Right lobe of liver (tissue), 4 donors: ENCODE results near the gene PTPRN2.

Experiments
- CTCF ChIP-seq, 4 donors: fragments of 200-600 bp in 3 of 4; fragments of 450-650 bp in 1 of 4; IDR thresholded peaks; one replicate each; pipeline versions ENCODE4 v1.5.1 to v1.8.0; 2016 to 2022; ENCODE audit warnings: antibody characterized with exemption in 4 of 4, mild to moderate bottlenecking in 2 of 4
- POLR2A ChIP-seq: fragments of 450-650 bp; IDR thresholded peaks from one replicate; pipeline ENCODE4 v1.6.1; 2017; ENCODE audit warnings: antibody characterized with exemption, mild to moderate bottlenecking
- donor health status: DM: no; HTN: no; CAD: no.
- donor health status: DM: no; HTN: no; CAD: no.
- donor health status: DM: no; HTN: yes; CAD: no.

GRCh38 chr7:157646551-157646950, 941.1 kb downstream of the PTPRN2 start:
- no peak for TF ChIP-seq CTCF (IDR thresholded peaks at IDR 0.05)
- no peak for TF ChIP-seq POLR2A
